Nucleus accumbens (tissue), 56 donors: Measurements from ENCODE around the gene C1orf146.
"Not testable (repeated sequence)": the region's sequence is repeated elsewhere in the genome, so short reads cannot be mapped to it uniquely, and the experiment has no call there.

Experiments used
- DNase-seq, 56 donors: peaks; one replicate each; lab custom pipeline; 2025; lab: John Stamatoyannopoulos, UW

The C1orf146 gene, protein sequence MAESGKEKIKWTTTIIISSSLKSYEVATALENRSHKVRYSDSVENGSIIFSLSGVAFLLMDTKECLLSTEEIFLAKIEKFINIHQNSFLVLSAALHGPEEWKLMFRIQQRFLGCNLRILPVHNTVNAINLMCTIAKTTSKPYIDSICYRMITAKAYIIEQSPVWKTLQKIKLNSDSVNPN

GRCh38 chr1:92217721-92218120 lies at the start of gene C1orf146:
Gene C1orf146 (plus strand): TSS chr1:92217915. CDS start chr1:92231421, 13,506 bp downstream.
- no peak for DNase-seq

DNA sequence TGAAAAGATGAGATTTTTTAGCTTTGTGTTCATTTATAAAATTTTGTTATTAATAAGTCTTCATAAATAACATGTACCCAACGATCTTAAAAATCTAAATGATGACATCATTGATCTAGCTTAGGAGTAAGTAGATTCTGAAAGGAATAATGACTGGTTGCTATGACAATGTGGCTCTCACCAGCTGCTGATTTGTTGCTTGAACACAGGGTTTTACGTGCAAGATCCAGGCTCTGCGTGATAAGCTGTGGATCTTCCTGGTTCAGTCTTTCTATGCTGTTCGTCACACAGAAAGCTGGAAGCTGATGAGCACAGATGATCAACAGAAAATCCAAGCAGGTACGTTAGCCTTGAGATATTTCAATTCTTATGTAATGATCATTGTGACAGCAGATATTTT lies 49.1 kb upstream of the C1orf146 start:
- DNase-seq = peak in 37 of 56 donors; percentile 3 to 88 (median 28)

DNA sequence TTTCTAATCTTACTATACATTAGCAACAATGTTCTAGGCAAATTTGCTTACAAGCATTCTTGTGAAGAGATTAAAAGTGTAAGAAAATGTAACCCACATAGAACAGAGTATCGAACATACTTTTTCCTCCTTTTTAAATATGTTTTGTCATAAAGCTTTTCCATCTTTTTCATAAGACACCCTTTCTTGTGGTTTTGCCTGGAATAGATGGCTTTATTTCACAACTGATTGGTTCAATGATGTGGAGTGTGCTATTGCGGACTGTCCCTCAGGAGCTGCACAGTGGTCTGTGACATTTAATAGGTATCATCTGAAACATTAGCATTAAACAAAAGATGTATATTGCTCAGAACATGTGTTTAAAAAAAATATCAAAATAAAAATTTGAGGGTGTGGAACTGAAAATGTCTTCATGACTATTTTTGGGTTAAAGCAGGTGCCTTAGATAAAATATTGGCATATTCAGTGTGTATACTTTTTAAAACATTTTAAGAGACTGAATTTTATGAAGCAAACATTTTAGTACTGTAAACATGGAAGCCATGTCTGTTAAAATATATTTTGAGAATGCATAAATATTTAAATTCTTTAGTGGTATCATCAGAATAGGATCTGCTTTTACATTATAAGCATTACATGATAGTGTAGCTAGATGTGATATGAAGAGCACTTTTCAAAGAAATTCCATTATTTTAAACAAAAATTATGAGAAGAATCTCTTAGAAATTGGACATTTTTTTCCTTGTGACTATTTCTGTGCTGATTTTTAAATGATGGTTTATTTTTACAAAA lies 48.3 kb upstream of the C1orf146 start:
- DNase-seq = no peak

GRCh38 chr1:92184632-92185031 lies 33.1 kb upstream of the C1orf146 start:
- no peak for DNase-seq

- DNase-seq = no peak
These were observed 31.6 kb upstream of the C1orf146 start for GRCh38 chr1:92186081-92186480.

GRCh38 chr1:92188436-92189255 lies 29.1 kb upstream of the C1orf146 start:
- DNase-seq = no peak

GRCh38 chr1:92191726-92192125 lies 26.0 kb upstream of the C1orf146 start:
- no peak for DNase-seq

DNA sequence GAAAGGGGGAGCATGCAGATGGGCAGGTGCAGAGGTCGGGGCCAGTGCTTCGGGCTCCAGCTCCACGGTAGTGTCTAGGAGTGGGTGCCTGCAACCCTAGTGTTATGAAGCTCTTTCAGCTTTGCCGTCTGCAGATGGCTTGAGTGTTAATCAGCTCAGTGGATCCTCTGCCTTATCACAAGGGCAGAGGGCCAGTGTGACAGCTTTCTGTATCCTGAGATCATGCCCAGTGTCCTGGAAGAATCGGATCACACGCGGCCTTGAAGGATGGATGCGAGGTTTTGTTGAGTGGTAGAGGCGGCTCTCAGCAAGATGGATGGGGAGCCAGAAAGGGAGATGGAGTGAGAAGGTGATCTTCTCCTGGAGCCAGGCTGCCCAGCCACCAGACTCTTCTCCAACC lies 25.5 kb upstream of the C1orf146 start:
- no peak for DNase-seq

GRCh38 chr1:92194511-92194910 lies 23.2 kb upstream of the C1orf146 start:
- DNase-seq = no peak

GRCh38 chr1:92201973-92202372 lies 15.7 kb upstream of the C1orf146 start:
- DNase-seq = no peak

GRCh38 chr1:92203105-92203504 lies 14.6 kb upstream of the C1orf146 start:
- DNase-seq = no peak

- no peak for DNase-seq
These were observed 7.0 kb upstream of the C1orf146 start for GRCh38 chr1:92210701-92211100.

DNA sequence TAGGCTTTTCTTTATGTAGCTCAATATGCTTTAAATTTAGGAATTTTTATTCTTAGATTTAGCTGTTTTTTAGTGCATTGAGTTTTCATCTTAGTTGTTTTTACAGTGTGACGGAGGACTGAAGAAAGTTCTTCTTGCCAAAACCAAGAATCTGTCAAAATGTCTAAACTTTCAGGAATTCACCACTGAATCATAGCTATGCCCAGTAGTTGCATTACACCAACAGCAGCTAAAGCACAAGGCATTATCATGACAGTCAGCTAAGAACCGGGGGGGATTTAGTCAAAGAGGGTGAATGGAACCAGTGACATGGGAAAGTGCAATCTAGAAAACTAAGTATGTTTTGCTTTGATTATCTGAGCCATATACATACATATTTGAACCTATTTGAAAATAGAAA lies 6.5 kb upstream of the C1orf146 start:
- DNase-seq = no peak

GRCh38 chr1:92218559-92218958 lies 844 bp downstream of the C1orf146 start:
- DNase-seq = no peak

DNA sequence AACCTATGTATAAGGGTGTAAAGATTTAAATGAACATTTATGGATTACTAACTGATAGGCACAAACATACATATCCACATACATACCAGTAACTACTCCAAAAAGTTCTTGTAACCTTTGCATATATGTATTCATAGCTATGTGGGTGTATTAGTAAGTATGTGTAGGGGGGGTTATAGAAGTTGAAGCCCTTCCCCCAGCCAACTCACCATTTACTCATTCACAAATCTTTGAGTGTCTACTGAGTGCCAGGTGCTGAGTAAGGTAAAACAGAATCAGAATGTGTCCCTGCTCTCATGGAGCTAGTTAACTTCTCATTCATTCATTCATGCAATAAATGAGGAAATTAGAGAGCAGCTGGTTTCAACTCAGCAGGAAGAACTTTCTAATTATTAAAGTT lies 1.3 kb downstream of the C1orf146 start:
- no peak for DNase-seq

- DNase-seq = no peak
These were observed 10.7 kb downstream of the C1orf146 start for GRCh38 chr1:92228401-92228800.

- no peak for DNase-seq
These were observed 13.0 kb downstream of the C1orf146 start for GRCh38 chr1:92230736-92231135.

- DNase-seq = no peak
These were observed 22.3 kb downstream of the C1orf146 start for GRCh38 chr1:92240034-92240433.

GRCh38 chr1:92244376-92244775 lies 26.7 kb downstream of the C1orf146 start:
- no peak for DNase-seq

DNA sequence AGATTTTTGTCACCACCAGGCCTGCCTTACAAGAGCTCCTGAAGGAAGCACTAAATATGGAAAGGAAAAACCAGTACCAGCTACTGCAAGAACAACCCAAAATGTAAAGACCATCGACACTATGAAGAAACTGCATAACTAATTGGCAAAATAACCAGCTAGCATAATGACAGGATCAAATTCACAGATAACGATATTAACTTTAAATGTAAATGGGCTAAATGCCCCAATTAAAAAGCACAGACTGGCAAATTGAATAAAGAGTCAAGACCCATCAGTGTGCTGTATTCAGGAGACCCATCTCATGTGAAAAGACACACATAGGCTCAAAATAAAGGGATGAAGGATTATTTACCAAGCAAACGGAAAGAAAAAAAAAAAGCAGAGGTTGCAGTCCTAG lies 37.0 kb downstream of the C1orf146 start:
- DNase-seq = not testable (repeated sequence)

- no peak for DNase-seq
These were observed 41.6 kb downstream of the C1orf146 start for GRCh38 chr1:92259350-92259749.
